DND-41 (cell line): ENCODE data around the gene CANT1.

Experiments
- CTCF ChIP-seq: IDR thresholded peaks from 2 replicates; pipeline ENCODE4 v1.5.1; 2012; ENCODE audit warnings: borderline replicate concordance, low read length, moderate library complexity, mild to moderate bottlenecking; ENCODE audit not compliant: poor library complexity, severe bottlenecking; ENCODE audit errors: extremely low read depth
- EZH2 ChIP-seq: IDR thresholded peaks from 3 replicates; pipeline ENCODE4 v1.6.1; 2012; ENCODE audit warnings: borderline replicate concordance, low read depth, mild to moderate bottlenecking, moderate library complexity, low read length, inconsistent platforms; ENCODE audit not compliant: severe bottlenecking

GRCh38 chr17:79034931-79035485, 25.4 kb upstream of the CANT1 start:
- TF ChIP-seq CTCF (no peak), EZH2 (no peak)
